HG03457 (cell line): Measurements from ENCODE around the gene S100A12.

Experiments
- ATAC-seq: cut with Tn5 transposase; IDR thresholded peaks from one replicate; pipeline ENCODE4 v1.9.1; 2021; ENCODE audit warnings: moderate number of reproducible peaks; ENCODE audit not compliant: unreplicated experiment

S100A12 gene

GRCh38 chr1:153337980-153338853 is 37.2 kb downstream of the S100A12 start:
- ATAC-seq = no peak

DNA sequence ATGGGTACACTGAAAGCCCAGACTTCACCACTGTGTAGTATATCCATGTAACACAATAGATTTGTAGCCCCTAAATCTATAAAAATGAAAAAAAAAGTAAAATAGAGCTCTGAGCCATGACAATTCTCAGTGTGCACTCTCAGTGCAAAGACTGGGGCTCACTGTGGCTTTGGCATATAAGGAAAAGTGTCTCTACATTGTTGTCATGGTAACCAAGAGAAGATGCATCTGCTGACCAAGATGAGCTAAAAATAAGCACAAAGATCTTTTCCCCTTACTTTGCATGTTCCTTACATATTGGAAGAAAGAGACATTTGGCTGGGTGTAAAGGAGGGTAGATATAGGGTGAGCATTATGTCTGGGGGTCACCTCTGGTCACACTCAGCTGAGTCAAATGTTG is 38.8 kb downstream of the S100A12 start:
- ATAC-seq = no peak

- ATAC-seq = no peak
These were observed 41.5 kb downstream of the S100A12 start for GRCh38 chr1:153333902-153334301.

- ATAC-seq = no peak
These were observed 50.5 kb downstream of the S100A12 start for GRCh38 chr1:153324912-153325311.
